ENCODE measurements around the gene SLC12A7.

DNA sequence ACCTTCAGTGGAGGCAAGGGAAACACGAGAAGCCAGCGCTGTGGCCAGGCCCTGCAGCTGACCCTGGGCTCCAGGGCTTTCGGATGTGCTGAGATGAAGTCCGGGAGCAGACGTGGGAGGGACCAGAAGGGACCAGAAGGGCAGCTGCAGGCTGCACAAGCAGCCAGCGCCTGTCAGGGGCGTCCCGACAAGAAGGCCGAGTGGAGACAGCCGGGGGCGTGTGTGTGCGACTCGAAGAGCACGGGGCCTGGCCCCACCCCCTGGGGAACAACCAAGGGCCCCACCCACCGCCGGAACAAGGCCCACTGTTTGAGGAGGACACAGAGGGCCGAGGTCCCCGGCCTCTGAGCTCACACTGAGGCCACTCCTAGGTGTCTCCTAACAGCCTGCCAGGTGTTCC is 31.4 kb downstream of the SLC12A7 start:
- TF ChIP-seq, protein P1, sequence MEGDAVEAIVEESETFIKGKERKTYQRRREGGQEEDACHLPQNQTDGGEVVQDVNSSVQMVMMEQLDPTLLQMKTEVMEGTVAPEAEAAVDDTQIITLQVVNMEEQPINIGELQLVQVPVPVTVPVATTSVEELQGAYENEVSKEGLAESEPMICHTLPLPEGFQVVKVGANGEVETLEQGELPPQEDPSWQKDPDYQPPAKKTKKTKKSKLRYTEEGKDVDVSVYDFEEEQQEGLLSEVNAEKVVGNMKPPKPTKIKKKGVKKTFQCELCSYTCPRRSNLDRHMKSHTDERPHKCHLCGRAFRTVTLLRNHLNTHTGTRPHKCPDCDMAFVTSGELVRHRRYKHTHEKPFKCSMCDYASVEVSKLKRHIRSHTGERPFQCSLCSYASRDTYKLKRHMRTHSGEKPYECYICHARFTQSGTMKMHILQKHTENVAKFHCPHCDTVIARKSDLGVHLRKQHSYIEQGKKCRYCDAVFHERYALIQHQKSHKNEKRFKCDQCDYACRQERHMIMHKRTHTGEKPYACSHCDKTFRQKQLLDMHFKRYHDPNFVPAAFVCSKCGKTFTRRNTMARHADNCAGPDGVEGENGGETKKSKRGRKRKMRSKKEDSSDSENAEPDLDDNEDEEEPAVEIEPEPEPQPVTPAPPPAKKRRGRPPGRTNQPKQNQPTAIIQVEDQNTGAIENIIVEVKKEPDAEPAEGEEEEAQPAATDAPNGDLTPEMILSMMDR (IDR thresholded peaks at IDR 0.05) = no peak
- TF ChIP-seq POLR2A (IDR thresholded peaks at IDR 0.05) = no peak

Measured in right lobe of liver (tissue), 4 donors.